GM19372 (cell line): ENCODE data around the gene IL1B.

ENCODE experiments used
- ATAC-seq: cut with Tn5 transposase; IDR thresholded peaks from one replicate; pipeline ENCODE4 v1.9.1; 2021; ENCODE audit warnings: mild to moderate bottlenecking, low read depth, moderate library complexity; ENCODE audit not compliant: unreplicated experiment

The IL1B gene

GRCh38 chr2:112836695-112837117, at the start of gene IL1B:
Gene IL1B (minus strand): TSS chr2:112836779. CDS start chr2:112836229, 550 bp downstream.
- ATAC-seq: no peak

GRCh38 chr2:112886291-112886690, 49.7 kb upstream of the IL1B start:
- ATAC-seq: no peak

GRCh38 chr2:112885506-112885902, 48.9 kb upstream of the IL1B start:
- ATAC-seq: no peak

GRCh38 chr2:112884869-112885505, 48.4 kb upstream of the IL1B start:
- no peak for ATAC-seq

- ATAC-seq: no peak
These were observed 47.1 kb upstream of the IL1B start for GRCh38 chr2:112883669-112884068.

- ATAC-seq: no peak
These were observed 44.8 kb upstream of the IL1B start for GRCh38 chr2:112881217-112881985.

- no peak for ATAC-seq
These were observed 44.1 kb upstream of the IL1B start for GRCh38 chr2:112880696-112881095.

- ATAC-seq: no peak
These were observed 43.5 kb upstream of the IL1B start for GRCh38 chr2:112880091-112880531.

- ATAC-seq: no peak
These were observed 43.0 kb upstream of the IL1B start for GRCh38 chr2:112879491-112880041.

- ATAC-seq: no peak
These were observed 40.8 kb upstream of the IL1B start for GRCh38 chr2:112877423-112877822.

- ATAC-seq: no peak
These were observed 40.4 kb upstream of the IL1B start for GRCh38 chr2:112876971-112877361.

GRCh38 chr2:112876257-112876970, 39.8 kb upstream of the IL1B start:
- no peak for ATAC-seq

GRCh38 chr2:112870841-112871835, 34.6 kb upstream of the IL1B start:
- ATAC-seq: no peak

GRCh38 chr2:112869258-112869842, 32.8 kb upstream of the IL1B start:
- ATAC-seq: no peak

- no peak for ATAC-seq
These were observed 31.4 kb upstream of the IL1B start for GRCh38 chr2:112867701-112868631.

GRCh38 chr2:112866128-112866835, 29.7 kb upstream of the IL1B start:
- ATAC-seq: no peak

GRCh38 chr2:112864072-112864471, 27.5 kb upstream of the IL1B start:
- no peak for ATAC-seq
